DND-41 (cell line): ENCODE data around the gene METRN.
A peak's percentile ranks its signal among the peaks of the same experiment; 100 is the strongest.

Experiments used
- ATAC-seq: fragments of 200-7000 bp; cut with Tn5 transposase; 3 replicates; pipeline ENCODE4 v1.9.1; 2021; ENCODE audit warnings: low read depth; ENCODE audit not compliant: insufficient read depth
- DNase-seq: peaks from one replicate; pipeline ENCODE4 v3.0.0-alpha.2; 2020
- H2AFZ ChIP-seq: 2 replicates; pipeline ENCODE4 v1.6.0; 2012; ENCODE audit warnings: low read depth, low read length
- H3K27ac ChIP-seq: 2 replicates; pipeline ENCODE4 v1.5.1; 2012; ENCODE audit warnings: low read length, inconsistent platforms
- H3K27me3 ChIP-seq: fragments of 200-600 bp; sonication (generic); 2 replicates; pipeline ENCODE4 v1.6.0; 2012; ENCODE audit warnings: low read length, mild to moderate bottlenecking, inconsistent platforms; ENCODE audit not compliant: insufficient read depth, poor library complexity
- H3K36me3 ChIP-seq: 2 replicates; pipeline ENCODE4 v1.5.1; 2012; ENCODE audit warnings: low read length, inconsistent platforms; ENCODE audit not compliant: insufficient read depth
- H3K4me1 ChIP-seq: 2 replicates; pipeline ENCODE4 v1.5.1; 2012; ENCODE audit warnings: mild to moderate bottlenecking, low read length; ENCODE audit not compliant: insufficient read depth
- H3K4me2 ChIP-seq: 2 replicates; pipeline ENCODE4 v1.6.0; 2012; ENCODE audit warnings: mild to moderate bottlenecking, moderate library complexity, low read length, inconsistent platforms; ENCODE audit not compliant: insufficient read depth
- H3K4me3 ChIP-seq, 2 experiments: fragments of 200-600 bp in 1 of 2; shearing (Covaris generic) in 1 of 2; 2 replicates each; pipeline ENCODE4 v1.5.1; 2012 to 2016; ENCODE audit warnings: inconsistent platforms in 2 of 2, low read length in 2 of 2, mild to moderate bottlenecking in 2 of 2, low read depth in 1 of 2, moderate library complexity in 1 of 2
- H3K79me2 ChIP-seq: 2 replicates; pipeline ENCODE4 v1.6.0; 2012; ENCODE audit warnings: low read length, inconsistent platforms; ENCODE audit not compliant: insufficient read depth
- H3K9ac ChIP-seq: 2 replicates; pipeline ENCODE4 v1.6.0; 2012; ENCODE audit warnings: low read depth, mild to moderate bottlenecking, inconsistent platforms, low read length, moderate library complexity
- H3K9me3 ChIP-seq: 2 replicates; pipeline ENCODE4 v1.5.1; 2012; ENCODE audit warnings: low read length, moderate library complexity, mild to moderate bottlenecking, inconsistent platforms; ENCODE audit not compliant: insufficient read depth, severe bottlenecking
- H4K20me1 ChIP-seq: 2 replicates; pipeline ENCODE4 v1.6.0; 2012; ENCODE audit warnings: low read length; ENCODE audit not compliant: insufficient read depth
- CTCF ChIP-seq: IDR thresholded peaks from 2 replicates; pipeline ENCODE4 v1.5.1; 2012; ENCODE audit warnings: borderline replicate concordance, low read length, moderate library complexity, mild to moderate bottlenecking; ENCODE audit not compliant: poor library complexity, severe bottlenecking; ENCODE audit errors: extremely low read depth
- EZH2 ChIP-seq: IDR thresholded peaks from 3 replicates; pipeline ENCODE4 v1.6.1; 2012; ENCODE audit warnings: borderline replicate concordance, low read depth, mild to moderate bottlenecking, moderate library complexity, low read length, inconsistent platforms; ENCODE audit not compliant: severe bottlenecking

The METRN gene

DNA sequence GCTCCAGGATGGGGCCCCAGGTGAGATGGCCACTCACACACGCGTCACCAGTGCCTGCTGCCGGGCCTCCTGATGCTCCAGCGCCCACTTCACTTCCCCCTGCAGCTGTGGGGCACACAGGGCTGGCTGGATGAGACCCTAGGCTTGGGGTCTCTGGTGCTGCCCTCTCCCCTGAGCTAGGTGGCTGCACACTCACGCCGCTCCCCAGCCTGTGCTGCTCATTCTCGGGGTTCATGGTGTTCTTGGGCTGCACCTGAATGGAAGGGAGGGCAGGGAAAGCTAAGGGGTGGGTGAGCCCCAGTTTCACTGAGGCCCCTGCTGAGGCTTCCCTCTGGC, 10.1 kb downstream of the METRN start:
- Histone ChIP-seq H4K20me1 (peaks cover 32% of the 10 kb centered on the region), H2AFZ (no peak overlapping the region), H3K79me2 (no peaks in the 10 kb centered on the region), H3K4me3 (no peak overlapping the region), H3K4me2 (no peak overlapping the region), H3K9ac (no peak overlapping the region), H3K9me3 (no peaks in the 10 kb centered on the region), H3K27me3 (peaks cover 6% of the 10 kb centered on the region), H3K4me1 (peaks cover 37% of the 10 kb centered on the region), H3K27ac (no peak overlapping the region), H3K36me3 (no peaks in the 10 kb centered on the region)
- no peak for DNase-seq
- no peak for ATAC-seq
- TF ChIP-seq EZH2 (no peak), CTCF (no peak)

DNA sequence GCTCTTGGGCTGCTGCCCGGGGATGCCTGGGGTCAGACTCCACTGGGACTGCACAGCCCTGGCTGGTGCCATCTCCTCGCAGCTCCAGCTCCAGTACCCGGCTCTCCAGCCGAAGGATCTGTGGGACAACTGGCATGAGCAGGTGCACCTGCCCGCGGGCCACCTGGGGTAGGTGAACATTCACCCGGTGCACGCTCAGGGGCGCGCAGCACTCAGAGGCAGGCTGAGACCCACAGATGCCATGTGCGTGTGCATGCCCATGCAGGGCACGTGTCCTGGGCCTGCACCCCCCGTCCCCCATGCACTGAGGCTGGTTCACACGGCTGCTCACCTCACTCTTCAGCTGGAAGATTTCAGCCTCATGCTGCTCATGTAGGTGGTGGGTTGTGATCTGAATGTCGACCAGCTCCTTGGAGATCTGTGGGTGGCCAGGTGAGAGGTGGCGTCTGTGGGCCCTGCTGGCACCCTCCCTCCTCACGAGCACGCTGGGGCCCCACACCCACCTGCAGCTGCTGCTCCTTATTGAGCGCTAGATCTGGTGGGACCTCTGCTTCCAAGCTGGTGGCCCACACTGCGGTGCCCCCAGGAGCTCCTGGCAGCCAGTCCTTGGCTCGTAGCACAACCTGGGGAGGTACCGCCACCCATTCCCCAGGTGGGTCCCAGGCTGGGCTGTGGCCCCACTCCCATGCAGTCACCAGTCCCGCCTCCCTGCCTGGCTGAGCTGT, 10.7 kb downstream of the METRN start:
- H3K9me3 ChIP-seq = no peaks in the 10 kb centered on the region
- no peak overlapping the region for H2AFZ ChIP-seq
- TF ChIP-seq EZH2 (no peak), CTCF (no peak)
- ATAC-seq = no peak
- peaks cover under 1% of the 10 kb centered on the region for H3K27me3 ChIP-seq
- H3K79me2 ChIP-seq = no peaks in the 10 kb centered on the region
- no peak overlapping the region for H3K27ac ChIP-seq
- no peak overlapping the region for H3K4me3 ChIP-seq
- H3K36me3 ChIP-seq = peaks cover 2% of the 10 kb centered on the region; the same call in 1 of the 2 replicates
- peaks cover 31% of the 10 kb centered on the region for H4K20me1 ChIP-seq
- no peak overlapping the region for H3K4me2 ChIP-seq
- peaks cover 30% of the 10 kb centered on the region for H3K4me1 ChIP-seq
- H3K9ac ChIP-seq = no peak overlapping the region
- DNase-seq = no peak

- H3K4me2 ChIP-seq = peak overlapping the region; percentile 93
- H3K79me2 ChIP-seq = no peaks in the 10 kb centered on the region
- H2AFZ ChIP-seq = no peak overlapping the region
- no peaks in the 10 kb centered on the region for H3K9me3 ChIP-seq
- no peak overlapping the region for H3K27ac ChIP-seq
- H3K9ac ChIP-seq = no peak overlapping the region; the same call in 1 of the 2 replicates
- no peak for DNase-seq
- ATAC-seq = no peak
- peaks cover 7% of the 10 kb centered on the region for H3K36me3 ChIP-seq
- no peaks in the 10 kb centered on the region for H3K27me3 ChIP-seq
- peaks cover 26% of the 10 kb centered on the region for H3K4me1 ChIP-seq
- H3K4me3 ChIP-seq = peak overlapping the region in 1 of 2 experiments; percentile 72; a peak in 1 of 4 replicates
- TF ChIP-seq CTCF = no peak
- no peak for TF ChIP-seq EZH2
- H4K20me1 ChIP-seq = peaks cover 35% of the 10 kb centered on the region
Observed at GRCh38 chr16:726188-726437, 11.2 kb downstream of the METRN start.
